ENCODE measurements around the gene CADM1.

GRCh38 chr11:115385226-115385625 lies 119.0 kb downstream of the CADM1 start:
- no peak for TF ChIP-seq EZH2 (IDR thresholded peaks at IDR 0.05; ENCODE audit: low read length, unreplicated experiment)
- TF ChIP-seq CTCF (conservative IDR thresholded peaks at IDR 0.05; ENCODE audit: low read depth, low read length) = no peak
